AG09319 (cell line): ENCODE results near the gene FBXO8.
"Not testable (repeated sequence)": the region's sequence is repeated elsewhere in the genome, so short reads cannot be mapped to it uniquely, and the experiment has no call there.

Experiments used
- DNase-seq: peaks from one replicate; pipeline ENCODE4 v3.0.0-alpha.2; 2010; ENCODE audit warnings: low read depth; ENCODE audit errors: extremely low read depth
- CTCF ChIP-seq: IDR thresholded peaks from 2 replicates; pipeline ENCODE4 v1.5.1; 2011; ENCODE audit warnings: low read depth, mild to moderate bottlenecking, inconsistent platforms, low read length, moderate library complexity

The FBXO8 gene

GRCh38 chr4:174273930-174274329, 9.5 kb downstream of the FBXO8 start:
- DNase-seq: no peak
- no peak for TF ChIP-seq CTCF

- DNase-seq: no peak
- TF ChIP-seq CTCF: no peak
Measured at GRCh38 chr4:174266416-174266815, 17.1 kb downstream of the FBXO8 start.

GRCh38 chr4:174265916-174266315, 17.6 kb downstream of the FBXO8 start:
- DNase-seq: no peak
- no peak for TF ChIP-seq CTCF

GRCh38 chr4:174263445-174263736, 20.1 kb downstream of the FBXO8 start:
- no peak for TF ChIP-seq CTCF
- no peak for DNase-seq

- no peak for TF ChIP-seq CTCF
Measured at GRCh38 chr4:174262624-174263444, 20.6 kb downstream of the FBXO8 start.

GRCh38 chr4:174261432-174261831, 22.0 kb downstream of the FBXO8 start:
- DNase-seq: not testable (repeated sequence)

More at GRCh38 chr4:174262624-174263444, 20.6 kb downstream of the FBXO8 start:
- no peak for DNase-seq

GRCh38 chr4:174260099-174260498, 23.4 kb downstream of the FBXO8 start:
- no peak for TF ChIP-seq CTCF

GRCh38 chr4:174259580-174259979, 23.9 kb downstream of the FBXO8 start:
- DNase-seq: no peak
- no peak for TF ChIP-seq CTCF

More at GRCh38 chr4:174260099-174260498, 23.4 kb downstream of the FBXO8 start:
- DNase-seq: no peak
